Right kidney (tissue), 1 donor: ENCODE measurements around the gene STX17.
"Not testable (repeated sequence)": the region's sequence is repeated elsewhere in the genome, so short reads cannot be mapped to it uniquely, and the experiment has no call there.

Source experiments
- DNase-seq: peaks from one replicate; pipeline ENCODE4 v3.0.0-alpha.2; 2016

The STX17 gene

DNA sequence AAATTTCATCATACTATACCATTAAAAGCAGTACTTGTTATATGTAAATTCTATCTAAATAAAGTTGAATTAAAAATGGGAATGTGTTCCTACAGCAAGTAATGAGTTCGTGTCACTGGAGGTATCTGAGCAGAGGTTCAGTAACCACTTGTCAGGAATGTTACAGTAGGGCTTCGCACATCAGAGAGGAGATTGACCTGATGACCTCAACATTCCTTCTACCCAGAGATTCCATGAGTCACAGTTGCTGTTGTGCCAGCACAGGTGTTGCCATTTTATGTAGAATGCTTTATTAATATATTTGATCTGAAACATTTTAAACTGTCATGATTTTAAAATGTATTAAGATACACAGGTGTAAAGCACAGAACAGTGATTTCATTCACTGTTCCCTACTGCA is 60.3 kb downstream of the STX17 start:
- no peak for DNase-seq

- no peak for DNase-seq
Observed at GRCh38 chr9:99967457-99967856, 61.0 kb downstream of the STX17 start.

DNA sequence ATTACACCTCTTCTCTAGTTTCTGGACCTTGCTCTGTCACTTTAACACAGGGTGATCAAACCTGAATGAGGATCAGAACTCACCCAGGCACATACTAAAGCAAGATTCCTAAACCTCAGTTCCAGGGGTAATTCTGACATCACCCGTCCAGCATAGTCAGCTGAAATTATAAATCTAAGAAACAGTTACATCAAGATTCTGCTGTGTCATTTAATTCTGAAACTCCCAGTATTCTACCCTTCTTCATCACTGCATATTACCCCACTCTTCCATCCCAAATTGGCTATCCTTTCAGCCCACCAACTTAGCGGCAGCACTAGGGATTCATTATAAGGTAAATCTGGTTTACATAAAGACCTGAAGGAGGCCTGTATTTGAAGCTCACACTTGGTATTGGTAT is 64.0 kb downstream of the STX17 start:
- no peak for DNase-seq

- DNase-seq: no peak
Observed at GRCh38 chr9:99971410-99971809, 65.0 kb downstream of the STX17 start.

DNA sequence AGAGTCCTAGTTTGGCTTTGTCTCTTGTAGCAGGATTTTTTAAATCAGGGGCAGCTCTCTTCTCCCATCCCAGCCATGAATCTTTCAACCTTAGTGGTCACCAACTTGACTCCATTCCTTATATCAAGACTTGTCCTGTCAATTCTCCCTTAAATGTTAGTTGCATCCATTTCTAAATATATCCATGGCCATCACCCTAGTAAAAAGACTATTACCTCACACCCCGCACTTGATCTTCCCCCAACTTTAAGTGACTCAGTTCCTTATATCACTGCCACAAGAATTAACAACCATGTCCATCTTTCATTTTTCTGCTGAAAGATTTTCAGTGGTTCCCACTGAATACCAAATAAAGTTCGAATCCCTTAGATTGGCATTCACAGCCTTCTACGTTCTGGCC is 67.0 kb downstream of the STX17 start:
- no peak for DNase-seq

DNA sequence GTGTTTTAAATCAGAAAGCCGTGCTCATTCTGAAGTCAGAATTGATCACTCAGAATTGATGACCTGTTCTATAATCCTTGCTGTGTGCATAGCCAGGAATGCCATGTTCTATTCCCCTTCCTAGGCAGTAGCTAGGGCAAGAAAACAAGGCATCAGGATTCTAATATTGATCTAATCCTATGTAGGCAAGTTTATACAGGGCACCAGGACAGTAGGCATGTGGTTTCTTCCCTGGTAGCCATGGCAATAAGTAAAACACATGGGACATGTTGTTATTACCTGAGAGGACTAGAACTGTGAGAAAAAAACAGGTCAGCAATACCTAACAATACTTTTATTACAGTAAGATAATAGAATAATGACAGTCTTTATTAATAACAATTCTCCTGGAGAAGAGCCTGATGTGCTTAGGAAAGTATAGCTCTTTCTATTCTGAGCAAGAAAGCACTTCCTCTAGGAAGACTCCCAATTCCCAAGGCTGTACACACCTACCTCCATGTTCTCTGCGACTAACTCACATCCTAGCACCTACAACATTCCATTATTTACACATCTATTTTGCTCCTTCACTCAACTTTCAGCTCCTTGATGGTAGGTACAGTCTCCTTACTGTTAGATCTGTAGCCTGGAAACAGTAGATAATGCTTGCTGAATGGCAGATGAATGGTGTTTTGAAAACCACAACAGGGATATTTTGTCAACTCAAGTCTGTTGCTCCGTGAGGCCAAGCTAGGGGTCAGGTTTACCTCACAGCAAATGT is 70.8 kb downstream of the STX17 start:
- no peak for DNase-seq

DNA sequence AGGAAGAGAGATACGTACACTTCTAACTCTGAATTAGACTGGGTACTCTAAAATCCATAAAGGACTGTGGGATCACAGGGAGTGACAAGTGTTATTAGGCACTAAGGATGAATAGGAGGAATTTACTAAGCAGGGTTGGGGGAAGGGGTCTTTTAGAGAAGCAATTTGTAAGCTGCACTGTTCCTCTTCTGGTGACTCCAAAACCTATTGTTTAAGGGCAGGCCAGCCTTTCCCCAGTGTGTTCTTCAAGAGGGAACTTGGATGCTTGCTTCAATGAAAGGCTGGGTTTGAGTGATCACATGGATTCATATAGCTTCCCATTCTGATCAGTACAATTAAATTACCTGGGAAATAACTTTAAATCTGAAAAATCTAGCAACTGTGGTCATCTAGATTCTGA is 71.8 kb downstream of the STX17 start:
- DNase-seq: no peak

GRCh38 chr9:99980598-99980997 is 74.1 kb downstream of the STX17 start:
- DNase-seq: no peak

DNA sequence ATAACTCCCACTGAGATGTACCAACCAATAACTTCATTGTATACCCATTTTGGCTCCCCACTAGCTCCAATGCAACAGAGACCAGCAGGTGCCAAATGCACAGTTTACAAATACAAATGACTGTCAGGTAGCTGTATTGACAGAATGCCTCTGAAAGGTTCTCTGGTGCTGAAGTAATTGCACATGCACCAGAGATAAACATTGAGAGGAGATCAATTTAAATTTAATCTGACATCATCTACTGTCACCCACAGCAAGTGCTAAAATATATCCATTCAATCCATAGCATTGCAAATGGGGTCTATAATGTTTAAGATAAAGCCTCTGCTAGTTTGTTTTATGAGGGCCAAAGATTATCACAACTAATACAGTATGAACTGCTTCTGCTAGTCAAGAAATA is 80.2 kb downstream of the STX17 start:
- no peak for DNase-seq

- not testable (repeated sequence) for DNase-seq
Observed at GRCh38 chr9:99990508-99990907, 84.1 kb downstream of the STX17 start.

DNA sequence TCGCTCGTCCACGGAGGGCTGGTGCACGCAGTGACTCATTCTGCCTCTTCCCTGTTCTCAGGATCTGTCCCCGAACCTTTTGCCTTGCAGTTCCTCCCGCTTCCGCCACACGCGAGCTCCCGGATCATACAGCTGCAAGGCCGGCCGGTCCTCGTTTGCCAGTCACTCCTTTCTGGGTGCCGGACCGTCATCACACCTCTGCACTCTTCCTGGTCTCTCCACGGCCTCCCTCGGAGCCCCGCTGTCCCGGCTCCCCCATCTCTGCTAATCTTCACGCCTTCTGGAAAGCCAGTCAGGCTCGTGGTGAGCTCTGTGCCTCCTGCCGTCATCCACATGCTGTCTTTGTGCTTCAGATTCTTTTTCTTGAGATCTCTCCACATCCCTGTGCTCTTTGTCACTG is 91.8 kb downstream of the STX17 start:
- no peak for DNase-seq

DNA sequence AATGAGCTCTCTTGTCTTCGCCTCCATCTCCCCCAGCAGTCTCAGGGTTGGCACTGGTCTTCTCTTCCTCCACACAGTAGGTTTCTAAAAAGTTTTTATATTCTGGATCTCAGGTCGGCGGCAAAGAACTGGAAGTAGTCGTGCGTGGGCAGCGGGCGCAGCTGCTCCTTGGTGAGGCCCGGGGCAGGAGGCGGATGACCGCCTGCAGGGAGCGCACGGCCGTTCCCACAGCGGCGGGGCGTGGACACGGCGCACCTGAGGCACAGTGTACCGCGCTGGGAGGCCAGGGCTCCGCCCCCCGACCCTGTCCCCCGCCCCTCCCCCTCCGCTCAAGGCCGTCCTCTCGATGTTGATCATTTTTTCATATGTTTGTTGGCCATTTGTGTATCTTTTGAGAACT is 92.4 kb downstream of the STX17 start:
- DNase-seq: no peak

GRCh38 chr9:99999797-100000196 is 93.3 kb downstream of the STX17 start:
- DNase-seq: no peak

DNA sequence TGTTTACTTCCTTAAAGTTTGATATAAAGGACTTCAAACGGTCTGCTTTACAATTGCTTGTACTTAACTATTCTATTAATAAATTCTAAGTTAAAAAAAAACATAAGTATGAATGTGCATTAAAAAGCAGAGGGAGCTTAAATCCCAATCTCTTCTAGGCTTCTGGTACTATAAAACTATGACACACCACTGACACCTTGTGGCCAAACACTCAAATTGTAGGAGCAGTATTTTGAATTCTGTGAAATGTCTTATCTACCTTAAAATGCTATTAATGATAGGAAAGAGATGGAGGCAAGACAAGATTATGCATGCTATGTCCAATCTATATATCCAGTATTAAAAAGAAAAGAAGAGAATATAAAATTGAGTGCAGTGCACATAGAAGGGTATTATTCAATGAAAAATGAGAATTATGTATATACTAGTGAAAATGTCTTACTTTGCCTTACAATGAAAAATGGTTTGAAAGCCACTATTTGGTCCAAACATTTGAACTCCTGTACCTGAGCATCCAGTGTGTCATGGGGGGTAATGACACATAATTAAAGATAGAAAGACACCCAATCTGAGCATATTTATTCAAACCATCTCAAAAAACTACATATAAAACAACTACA is 104.7 kb downstream of the STX17 start:
- DNase-seq: no peak

DNA sequence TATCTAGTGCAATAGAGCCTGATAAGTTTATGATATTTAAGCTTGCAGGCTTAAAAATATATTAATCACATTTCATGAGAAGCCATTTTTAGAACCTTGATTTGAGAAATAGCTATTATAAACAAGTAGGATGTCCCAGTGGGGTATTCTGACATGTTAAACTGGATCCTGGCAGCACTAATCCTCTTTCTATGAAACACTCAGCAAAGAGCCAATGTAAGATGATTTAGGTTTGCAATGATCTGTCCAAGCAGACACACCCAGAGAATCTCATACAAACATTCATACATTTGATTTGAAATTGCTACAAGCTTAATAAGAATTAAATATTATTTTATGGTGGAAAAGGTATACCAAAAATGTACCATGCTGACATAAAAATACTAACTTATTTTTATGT is 105.8 kb downstream of the STX17 start:
- no peak for DNase-seq

GRCh38 chr9:100013573-100013972 is 107.1 kb downstream of the STX17 start:
- DNase-seq: no peak

GRCh38 chr9:100014846-100015245 is 108.4 kb downstream of the STX17 start:
- no peak for DNase-seq

DNA sequence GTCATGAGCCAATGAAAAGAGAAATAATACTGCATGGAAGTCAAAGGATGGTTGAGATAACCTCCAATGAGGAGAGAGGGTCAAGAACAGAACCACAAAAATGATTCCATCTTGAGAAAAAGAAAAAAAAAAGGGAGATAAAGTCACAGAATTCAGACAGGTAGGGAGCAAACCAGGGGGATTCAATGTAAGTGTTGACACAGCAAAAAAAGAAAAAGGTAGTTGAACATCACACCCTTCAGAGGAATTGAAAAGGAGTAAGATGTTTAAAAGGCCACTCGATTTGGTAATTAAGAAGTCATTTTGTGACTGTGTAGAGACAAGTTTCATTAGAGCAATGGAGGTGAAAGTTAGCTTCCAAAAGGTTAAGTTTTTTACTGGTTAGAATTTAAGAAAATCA is 113.1 kb downstream of the STX17 start:
- DNase-seq: no peak
